Sigmoid colon (tissue), 4 donors: ENCODE results near the gene GAB2.

Experiments
- CTCF ChIP-seq, 4 experiments: fragments of 450-650 bp in 3 of 4; fragments of 200-600 bp in 1 of 4; IDR thresholded peaks; one replicate each; pipeline ENCODE4 v1.5.1; 2016 to 2019; ENCODE audit warnings: antibody characterized with exemption in 4 of 4, mild to moderate bottlenecking in 3 of 4, moderate library complexity in 2 of 4
- EP300 ChIP-seq, 4 donors: sonication (generic); formaldehyde crosslinking; IDR thresholded peaks; one replicate each; pipeline ENCODE4 v1.6.1; 2017; ENCODE audit warnings: antibody characterized with exemption in 4 of 4
- POLR2A ChIP-seq, 2 donors: fragments of 450-650 bp; IDR thresholded peaks; one replicate each; pipeline ENCODE4 v1.6.1; 2016; ENCODE audit warnings: antibody characterized with exemption in 2 of 2, mild to moderate bottlenecking in 2 of 2, moderate library complexity in 2 of 2
- POLR2AphosphoS5 ChIP-seq, 4 donors: sonication (generic); formaldehyde crosslinking; IDR thresholded peaks; one replicate each; pipeline ENCODE4 v1.6.1; 2017; ENCODE audit warnings: antibody characterized with exemption in 4 of 4

DNA sequence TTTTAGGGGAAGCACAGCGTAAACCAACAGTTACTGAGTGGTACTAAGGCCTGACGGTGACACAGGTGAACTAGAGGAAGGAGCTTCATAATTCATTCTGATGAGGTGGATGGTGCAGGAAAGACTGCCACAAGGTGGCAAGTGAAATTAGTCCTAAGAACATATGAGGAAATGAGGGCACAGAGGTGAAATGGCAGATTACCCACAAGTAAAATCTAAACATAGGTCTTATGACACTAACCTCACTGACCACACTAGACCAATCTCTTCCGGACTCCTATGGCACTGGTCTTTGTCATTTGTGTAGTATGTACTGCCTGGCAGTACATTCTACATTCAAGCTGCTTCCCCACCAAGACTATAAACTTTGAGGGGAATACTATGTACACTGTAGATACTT is 20.2 kb downstream of the GAB2 start:
- no peak for TF ChIP-seq POLR2A (IDR thresholded peaks at IDR 0.05)
- TF ChIP-seq CTCF (IDR thresholded peaks at IDR 0.05): no peak
- no peak for TF ChIP-seq EP300 (IDR thresholded peaks at IDR 0.05)
- no peak for TF ChIP-seq POLR2AphosphoS5 (IDR thresholded peaks at IDR 0.05)
